GM12878 (cell line): Measurements from ENCODE around the gene DOK1. TPM values are rescaled to one million over a fixed set of nuclear protein-coding genes. Genes with fewer than 3 reads are reported as not detected.

Experiments
- CEBPB ChIP-seq, 2 experiments: fragments of 150-350 bp in 1 of 2; IDR thresholded peaks; 2 replicates each; pipeline ENCODE4 v1.6.1; 2012 to 2014; ENCODE audit warnings: low read depth in 2 of 2, low read length in 2 of 2, borderline replicate concordance in 1 of 2, inconsistent platforms in 1 of 2
- CEBPZ ChIP-seq: fragments of 150-350 bp; IDR thresholded peaks from 2 replicates; pipeline ENCODE4 v1.6.1; 2016; ENCODE audit warnings: low read depth, low read length
- E2F4 ChIP-seq: IDR thresholded peaks from 2 replicates; pipeline ENCODE4 v1.6.1; 2012; ENCODE audit warnings: low read depth, low read length, improper control_type of control experiment
- IRF5 ChIP-seq: fragments of 450-650 bp; IDR thresholded peaks from 2 replicates; pipeline ENCODE4 v1.6.1; 2017; ENCODE audit warnings: borderline replicate concordance
- POLR2A ChIP-seq: IDR thresholded peaks from 2 replicates; pipeline ENCODE4 v1.6.1; 2011; ENCODE audit warnings: low read depth, mild to moderate bottlenecking, low read length
- POLR2AphosphoS5 ChIP-seq: IDR thresholded peaks from 2 replicates; pipeline ENCODE4 v1.6.1; 2011; ENCODE audit warnings: mild to moderate bottlenecking, low read length, inconsistent platforms
- SMAD5 ChIP-seq: IDR thresholded peaks from 2 replicates; pipeline ENCODE4 v1.6.1; 2016; ENCODE audit warnings: antibody characterized with exemption, low read depth
- YBX1 ChIP-seq: fragments of 450-650 bp; IDR thresholded peaks from 2 replicates; pipeline ENCODE4 v1.6.1; 2016; ENCODE audit warnings: antibody characterized with exemption
- ZNF24 ChIP-seq: fragments of 450-650 bp; IDR thresholded peaks from 2 replicates; pipeline ENCODE4 v1.6.1; 2017; ENCODE audit warnings: antibody characterized with exemption, mild to moderate bottlenecking
- polyA plus RNA-seq, 11 experiments: library from polyadenylated mRNA; depleted of rRNA in 4 of 11; unstranded in 6 of 11; stranded (reverse) in 5 of 11; fragments of >200 nt; fragmentation: Nextera tagmentation in 4 of 11; fragmentation: Illumina TruSeq in 1 of 11; extraction: Ambion mirVana in 4 of 11; extraction: Trizol in 1 of 11; gene quantifications; 1 replicate in 1 of 11; 2 replicates in 10 of 11; pipeline versions ENCODE4 v1.2.1 to v1.2.3, GENCODE V29; 2011 to 2016; ENCODE audit warnings: inconsistent platforms in 2 of 11, missing spikeins in 2 of 11, low read depth in 1 of 11
- total RNA-seq, 4 experiments: library from RNA; depleted of rRNA in 3 of 4; stranded (reverse); fragments of >200 nt in 3 of 4; fragmentation: Illumina TruSeq in 1 of 4; extraction: Trizol in 1 of 4; gene quantifications; 2 replicates each; pipeline versions ENCODE4 v1.2.1 to v1.2.3, GENCODE V29; 2013 to 2021
- TF ChIP-seq, protein P1 (sequence below): fragments of 450-650 bp; IDR thresholded peaks from 2 replicates; pipeline ENCODE4 v1.6.1; 2017; ENCODE audit warnings: mild to moderate bottlenecking, moderate library complexity
- TF ChIP-seq, protein P2 (sequence below): IDR thresholded peaks from 2 replicates; pipeline ENCODE4 v1.6.1; 2011; ENCODE audit warnings: low read depth, mild to moderate bottlenecking, low read length, moderate library complexity, borderline replicate concordance; ENCODE audit errors: extremely low read depth

The DOK1 gene
- total and polyA plus RNA-seq, 10 of the 15 experiments (the other 5 are each of a cell fraction or from before 2014, with no cell fraction given): 1.4 to 104 (median 59.7) TPM

GRCh38 chr2:74558284-74559230 is 4.0 kb downstream of the DOK1 start (continued):
- TF ChIP-seq, protein P1, sequence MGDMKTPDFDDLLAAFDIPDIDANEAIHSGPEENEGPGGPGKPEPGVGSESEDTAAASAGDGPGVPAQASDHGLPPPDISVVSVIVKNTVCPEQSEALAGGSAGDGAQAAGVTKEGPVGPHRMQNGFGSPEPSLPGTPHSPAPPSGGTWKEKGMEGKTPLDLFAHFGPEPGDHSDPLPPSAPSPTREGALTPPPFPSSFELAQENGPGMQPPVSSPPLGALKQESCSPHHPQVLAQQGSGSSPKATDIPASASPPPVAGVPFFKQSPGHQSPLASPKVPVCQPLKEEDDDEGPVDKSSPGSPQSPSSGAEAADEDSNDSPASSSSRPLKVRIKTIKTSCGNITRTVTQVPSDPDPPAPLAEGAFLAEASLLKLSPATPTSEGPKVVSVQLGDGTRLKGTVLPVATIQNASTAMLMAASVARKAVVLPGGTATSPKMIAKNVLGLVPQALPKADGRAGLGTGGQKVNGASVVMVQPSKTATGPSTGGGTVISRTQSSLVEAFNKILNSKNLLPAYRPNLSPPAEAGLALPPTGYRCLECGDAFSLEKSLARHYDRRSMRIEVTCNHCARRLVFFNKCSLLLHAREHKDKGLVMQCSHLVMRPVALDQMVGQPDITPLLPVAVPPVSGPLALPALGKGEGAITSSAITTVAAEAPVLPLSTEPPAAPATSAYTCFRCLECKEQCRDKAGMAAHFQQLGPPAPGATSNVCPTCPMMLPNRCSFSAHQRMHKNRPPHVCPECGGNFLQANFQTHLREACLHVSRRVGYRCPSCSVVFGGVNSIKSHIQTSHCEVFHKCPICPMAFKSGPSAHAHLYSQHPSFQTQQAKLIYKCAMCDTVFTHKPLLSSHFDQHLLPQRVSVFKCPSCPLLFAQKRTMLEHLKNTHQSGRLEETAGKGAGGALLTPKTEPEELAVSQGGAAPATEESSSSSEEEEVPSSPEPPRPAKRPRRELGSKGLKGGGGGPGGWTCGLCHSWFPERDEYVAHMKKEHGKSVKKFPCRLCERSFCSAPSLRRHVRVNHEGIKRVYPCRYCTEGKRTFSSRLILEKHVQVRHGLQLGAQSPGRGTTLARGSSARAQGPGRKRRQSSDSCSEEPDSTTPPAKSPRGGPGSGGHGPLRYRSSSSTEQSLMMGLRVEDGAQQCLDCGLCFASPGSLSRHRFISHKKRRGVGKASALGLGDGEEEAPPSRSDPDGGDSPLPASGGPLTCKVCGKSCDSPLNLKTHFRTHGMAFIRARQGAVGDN: no peak
- TF ChIP-seq CEBPB (IDR thresholded peaks at IDR 0.05; ENCODE audit: borderline replicate concordance in 1 of 2, low read depth in 2 of 2, low read length in 2 of 2) (no peak), E2F4 (no peak), POLR2AphosphoS5 (peak; percentile 29; the same call in 1 of the 2 replicates), YBX1 (no peak), CEBPZ (no peak), ZNF24 (no peak), IRF5 (no peak), POLR2A (peak; percentile 63), SMAD5 (peak; percentile 45; the same call in 1 of the 2 replicates)
- TF ChIP-seq, protein P2, sequence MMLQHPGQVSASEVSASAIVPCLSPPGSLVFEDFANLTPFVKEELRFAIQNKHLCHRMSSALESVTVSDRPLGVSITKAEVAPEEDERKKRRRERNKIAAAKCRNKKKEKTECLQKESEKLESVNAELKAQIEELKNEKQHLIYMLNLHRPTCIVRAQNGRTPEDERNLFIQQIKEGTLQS: no peak
